Activated naive CD8-positive, alpha-beta T cell treated with anti-CD3 and anti-CD28 coated beads, Interleukin-2, amount 10 ng/mL, durations not matched to agents 7 days and 5 days (primary cell): Measurements from ENCODE around the gene TNS3. TPM values are rescaled to one million over a fixed set of nuclear protein-coding genes. Genes with fewer than 3 reads are reported as not detected.

Source experiments
- ATAC-seq: fragments of 150-1000 bp; cut with Tn5 transposase; one replicate; pipeline ENCODE4 v1.10.0; 2021; ENCODE audit warnings: low read depth, moderate library complexity
- POLR2A ChIA-PET: fragments of 350-600 bp; sonication (Branson Sonifier 250); formaldehyde crosslinking; loops from one replicate; lab custom pipeline; 2021; ENCODE audit warnings: antibody characterized with exemption; lab: Charles Lee
- DNase-seq: peaks from one replicate; pipeline ENCODE4 v3.0.0; 2021
- H3K27ac Mint-ChIP-seq: one replicate; pipeline ENCODE4 v1.8.0; 2022; ENCODE audit warnings: mild to moderate bottlenecking, mixed read lengths
- H3K27me3 Mint-ChIP-seq: one replicate; pipeline ENCODE4 v1.8.0; 2022; ENCODE audit warnings: mild to moderate bottlenecking, moderate library complexity, mixed read lengths
- H3K36me3 Mint-ChIP-seq: one replicate; pipeline ENCODE4 v1.8.0; 2021; ENCODE audit warnings: mild to moderate bottlenecking, mixed read lengths
- H3K4me1 Mint-ChIP-seq: one replicate; pipeline ENCODE4 v1.8.0; 2021; ENCODE audit warnings: mixed read lengths
- H3K4me3 Mint-ChIP-seq: one replicate; pipeline ENCODE4 v1.8.0; 2022; ENCODE audit warnings: mild to moderate bottlenecking, moderate library complexity, mixed read lengths
- H3K9me3 Mint-ChIP-seq: one replicate; pipeline ENCODE4 v1.8.0; 2021; ENCODE audit warnings: mixed read lengths
- total RNA-seq, 2 experiments: library from RNA; stranded (reverse); gene quantifications; one replicate each; pipeline ENCODE4 v1.2.3, GENCODE V29; 2021

Gene TNS3
- total RNA-seq, 2 experiments from 2014 or later, result 1.1 to 2.0 TPM

- ATAC-seq (no peak), DNase-seq (no peak)
- no peak overlapping the region for H3K4me3 Mint-ChIP-seq
- no peaks in the 10 kb centered on the region for H3K36me3 Mint-ChIP-seq
- H3K27ac Mint-ChIP-seq, result no peak overlapping the region
- POLR2A ChIA-PET, result no interaction called here
- H3K9me3 Mint-ChIP-seq, result no peaks in the 10 kb centered on the region
- peaks cover 1% of the 10 kb centered on the region for H3K4me1 Mint-ChIP-seq
- H3K27me3 Mint-ChIP-seq, result peaks cover 3% of the 10 kb centered on the region
These were observed 153.7 kb downstream of the TNS3 start for GRCh38 chr7:47428052-47428767.

- Mint-ChIP-seq H3K9me3 (no peaks in the 10 kb centered on the region), H3K4me3 (no peak overlapping the region), H3K4me1 (peaks cover 1% of the 10 kb centered on the region), H3K27me3 (peaks cover 3% of the 10 kb centered on the region), H3K36me3 (no peaks in the 10 kb centered on the region), H3K27ac (no peak overlapping the region)
- ATAC-seq (no peak), DNase-seq (no peak)
- POLR2A ChIA-PET, result no interaction called here
These were observed 154.8 kb downstream of the TNS3 start for GRCh38 chr7:47427051-47427643.

- Mint-ChIP-seq H3K27me3 (peaks cover 3% of the 10 kb centered on the region), H3K27ac (no peak overlapping the region), H3K9me3 (no peaks in the 10 kb centered on the region), H3K4me1 (peaks cover 1% of the 10 kb centered on the region), H3K36me3 (no peaks in the 10 kb centered on the region), H3K4me3 (no peak overlapping the region)
- POLR2A ChIA-PET, result no interaction called here
- no peak for DNase-seq
- no peak for ATAC-seq
These were observed 157.4 kb downstream of the TNS3 start for GRCh38 chr7:47424523-47424922.

GRCh38 chr7:47423196-47423595, 158.7 kb downstream of the TNS3 start:
- no peak overlapping the region for H3K27ac Mint-ChIP-seq
- H3K9me3 Mint-ChIP-seq, result no peaks in the 10 kb centered on the region
- no peaks in the 10 kb centered on the region for H3K36me3 Mint-ChIP-seq
- ATAC-seq, result no peak
- H3K27me3 Mint-ChIP-seq, result peaks cover 3% of the 10 kb centered on the region
- POLR2A ChIA-PET, result no interaction called here
- no peak overlapping the region for H3K4me3 Mint-ChIP-seq
- H3K4me1 Mint-ChIP-seq, result no peaks in the 10 kb centered on the region
- no peak for DNase-seq

- Mint-ChIP-seq H3K27me3 (peaks cover 3% of the 10 kb centered on the region), H3K4me3 (no peak overlapping the region), H3K9me3 (no peaks in the 10 kb centered on the region), H3K36me3 (no peaks in the 10 kb centered on the region), H3K4me1 (no peaks in the 10 kb centered on the region), H3K27ac (no peak overlapping the region)
- no peak for ATAC-seq
- POLR2A ChIA-PET, result no interaction called here
- no peak for DNase-seq
These were observed 159.3 kb downstream of the TNS3 start for GRCh38 chr7:47422611-47423010.

GRCh38 chr7:47421456-47421855, 160.5 kb downstream of the TNS3 start:
- Mint-ChIP-seq H3K4me3 (no peak overlapping the region), H3K9me3 (no peaks in the 10 kb centered on the region), H3K36me3 (no peaks in the 10 kb centered on the region), H3K27ac (no peak overlapping the region), H3K27me3 (peaks cover 3% of the 10 kb centered on the region), H3K4me1 (no peaks in the 10 kb centered on the region)
- ATAC-seq (no peak), DNase-seq (no peak)
- POLR2A ChIA-PET, result no interaction called here

- Mint-ChIP-seq H3K4me3 (no peak overlapping the region), H3K4me1 (no peaks in the 10 kb centered on the region), H3K36me3 (no peaks in the 10 kb centered on the region), H3K27ac (no peak overlapping the region), H3K27me3 (no peaks in the 10 kb centered on the region), H3K9me3 (no peaks in the 10 kb centered on the region)
- ATAC-seq (no peak), DNase-seq (no peak)
- POLR2A ChIA-PET, result no interaction called here
These were observed 161.7 kb downstream of the TNS3 start for GRCh38 chr7:47420122-47420780.

GRCh38 chr7:47419471-47419870, 162.4 kb downstream of the TNS3 start:
- Mint-ChIP-seq H3K4me3 (no peak overlapping the region), H3K9me3 (no peaks in the 10 kb centered on the region), H3K27me3 (no peaks in the 10 kb centered on the region), H3K4me1 (no peaks in the 10 kb centered on the region), H3K27ac (no peak overlapping the region), H3K36me3 (no peaks in the 10 kb centered on the region)
- POLR2A ChIA-PET, result no interaction called here
- ATAC-seq (no peak), DNase-seq (no peak)

GRCh38 chr7:47418601-47419309, 163.2 kb downstream of the TNS3 start:
- DNase-seq (no peak), ATAC-seq (no peak)
- Mint-ChIP-seq H3K4me1 (no peaks in the 10 kb centered on the region), H3K9me3 (no peaks in the 10 kb centered on the region), H3K4me3 (no peak overlapping the region), H3K27me3 (no peaks in the 10 kb centered on the region), H3K27ac (no peak overlapping the region), H3K36me3 (no peaks in the 10 kb centered on the region)
- POLR2A ChIA-PET, result interaction anchor here (0.6 kb wide), 1 partner anchor 850 kb away, joined by 4 read pairs; no protein-coding TSS in a partner anchor

- ATAC-seq (no peak), DNase-seq (no peak)
- no peak overlapping the region for H3K27ac Mint-ChIP-seq
- H3K36me3 Mint-ChIP-seq, result no peaks in the 10 kb centered on the region
- no peaks in the 10 kb centered on the region for H3K4me1 Mint-ChIP-seq
- no peaks in the 10 kb centered on the region for H3K27me3 Mint-ChIP-seq
- H3K4me3 Mint-ChIP-seq, result no peak overlapping the region
- no peaks in the 10 kb centered on the region for H3K9me3 Mint-ChIP-seq
- POLR2A ChIA-PET, result no interaction called here
These were observed 165.1 kb downstream of the TNS3 start for GRCh38 chr7:47416492-47417480.

GRCh38 chr7:47415318-47416212, 166.3 kb downstream of the TNS3 start:
- H3K27ac Mint-ChIP-seq, result no peak overlapping the region
- H3K9me3 Mint-ChIP-seq, result no peaks in the 10 kb centered on the region
- H3K4me1 Mint-ChIP-seq, result no peaks in the 10 kb centered on the region
- POLR2A ChIA-PET, result no interaction called here
- H3K4me3 Mint-ChIP-seq, result no peak overlapping the region
- no peaks in the 10 kb centered on the region for H3K27me3 Mint-ChIP-seq
- no peaks in the 10 kb centered on the region for H3K36me3 Mint-ChIP-seq
- no peak for ATAC-seq
- no peak for DNase-seq
